Adipocyte (in vitro differentiated cells): Measurements from ENCODE around the gene GRAMD4.

Experiments
- DNase-seq: peaks from one replicate; pipeline ENCODE4 v3.0.0-alpha.2; 2015; ENCODE audit warnings: low read depth
- H3K27me3 ChIP-seq: replicated peaks from 2 replicates; pipeline ENCODE4 v1.7.0; 2013; ENCODE audit warnings: mild to moderate bottlenecking, low read length, moderate library complexity; ENCODE audit not compliant: control insufficient read depth, insufficient read depth
- H3K36me3 ChIP-seq: 2 replicates; pipeline ENCODE4 v1.7.0; 2013; ENCODE audit warnings: low read length, mild to moderate bottlenecking, moderate library complexity; ENCODE audit not compliant: control insufficient read depth, insufficient read depth, severe bottlenecking
- H3K4me1 ChIP-seq: 2 replicates; pipeline ENCODE4 v1.7.0; 2013; ENCODE audit warnings: mild to moderate bottlenecking, low read length, moderate library complexity; ENCODE audit not compliant: control insufficient read depth, insufficient read depth
- H3K4me3 ChIP-seq: 2 replicates; pipeline ENCODE4 v1.7.0; 2013; ENCODE audit warnings: mild to moderate bottlenecking, low read length, moderate library complexity
- H3K9ac ChIP-seq: 2 replicates; pipeline ENCODE4 v1.7.0; 2013; ENCODE audit warnings: mild to moderate bottlenecking, low read length, moderate library complexity
- H3K9me3 ChIP-seq: 2 replicates; pipeline ENCODE4 v1.7.0; 2013; ENCODE audit warnings: mild to moderate bottlenecking, low read length, moderate library complexity; ENCODE audit not compliant: control insufficient read depth

GRAMD4 gene

GRCh38 chr22:46728470-46728869 is 108.3 kb downstream of the GRAMD4 start:
- no peak for DNase-seq
- Histone ChIP-seq H3K27me3 (no peaks in the 10 kb centered on the region), H3K9ac (no peak overlapping the region), H3K4me1 (peaks cover 9% of the 10 kb centered on the region), H3K36me3 (no peaks in the 10 kb centered on the region), H3K4me3 (no peak overlapping the region), H3K9me3 (no peaks in the 10 kb centered on the region)
